K562 (cell line): ENCODE data around the gene ABHD8. TPM values are rescaled to one million over a fixed set of nuclear protein-coding genes. Genes with fewer than 3 reads are reported as not detected.
A peak's percentile ranks its signal among the peaks of the same experiment; 100 is the strongest.

Source experiments
- ATF2 ChIP-seq: sonication (generic); formaldehyde crosslinking; IDR thresholded peaks from 2 replicates; pipeline ENCODE4 v1.8.1; 2022; ENCODE audit warnings: missing genetic modification reagents
- BACH1 ChIP-seq: fragments of 200-800 bp; sonication (Bioruptor generic); IDR thresholded peaks from 2 replicates; pipeline ENCODE4 v1.6.1; 2016; ENCODE audit warnings: missing genetic modification characterization, missing compliant biosample characterization
- CBX3 ChIP-seq, 2 experiments: IDR thresholded peaks; 1 replicate in 1 of 2; 2 replicates in 1 of 2; pipeline ENCODE4 v1.6.1; 2012; ENCODE audit warnings: inconsistent platforms in 2 of 2, low read length in 2 of 2, borderline replicate concordance in 1 of 2, control low read depth in 1 of 2
- ETV6 ChIP-seq, 3 experiments: fragments of 150-350 bp in 1 of 3; sonication (generic) in 1 of 3; formaldehyde crosslinking in 1 of 3; IDR thresholded peaks; 2 replicates each; pipeline versions ENCODE4 v1.6.1 to v1.8.0; 2014 to 2022; ENCODE audit warnings: borderline replicate concordance in 2 of 3, low read depth in 2 of 3, antibody characterized with exemption in 1 of 3, low read length in 1 of 3, mild to moderate bottlenecking in 1 of 3, missing genetic modification reagents in 1 of 3
- GABPA ChIP-seq: fragments of 200-800 bp; sonication (Bioruptor generic); conservative IDR thresholded peaks from 2 replicates; pipeline ENCODE4 v1.6.1; 2016; ENCODE audit warnings: low read depth, missing genetic modification characterization, missing compliant biosample characterization
- HBP1 ChIP-seq: fragments of 450-650 bp; formaldehyde crosslinking; IDR thresholded peaks from 2 replicates; pipeline ENCODE4 v1.4.0; 2022; ENCODE audit warnings: missing genetic modification characterization
- HDAC3 ChIP-seq: fragments of 450-650 bp; IDR thresholded peaks from 2 replicates; pipeline ENCODE4 v1.6.1; 2018; ENCODE audit warnings: borderline replicate concordance, mild to moderate bottlenecking, moderate library complexity; ENCODE audit not compliant: partially characterized antibody
- HNRNPK ChIP-seq: fragments of 200-400 bp; formaldehyde crosslinking; IDR thresholded peaks from one replicate; pipeline ENCODE4 v1.6.1; 2018; ENCODE audit warnings: mild to moderate bottlenecking, low read depth, low read length; ENCODE audit not compliant: poor library complexity, severe bottlenecking
- MAFG ChIP-seq: fragments of 450-650 bp; conservative IDR thresholded peaks from 2 replicates; pipeline ENCODE4 v1.6.1; 2016; ENCODE audit warnings: missing genetic modification characterization, missing compliant biosample characterization
- MAFK ChIP-seq: IDR thresholded peaks from 2 replicates; pipeline ENCODE4 v1.6.1; 2011; ENCODE audit warnings: low read length, improper control_type of control experiment
- PBX2 ChIP-seq, 2 experiments: IDR thresholded peaks in 1 of 2; conservative IDR thresholded peaks in 1 of 2; 2 replicates each; pipeline ENCODE4 v1.6.1; 2016; ENCODE audit warnings: low read depth in 2 of 2, mild to moderate bottlenecking in 1 of 2, missing compliant biosample characterization in 1 of 2, missing genetic modification characterization in 1 of 2, moderate library complexity in 1 of 2
- SMAD4 ChIP-seq: fragments of 250-450 bp; sonication (Bioruptor Pico); conservative IDR thresholded peaks from 2 replicates; pipeline ENCODE4 v1.8.0; 2021; ENCODE audit warnings: inconsistent platforms, mild to moderate bottlenecking, moderate library complexity
- ZBTB12 ChIP-seq: fragments of 250-450 bp; sonication (Bioruptor Pico); IDR thresholded peaks from 2 replicates; pipeline ENCODE4 v1.4.0; 2020
- ZBTB8A ChIP-seq: fragments of 450-650 bp; IDR thresholded peaks from 2 replicates; pipeline ENCODE4 v1.6.1; 2018; ENCODE audit warnings: mild to moderate bottlenecking, moderate library complexity; ENCODE audit not compliant: partially characterized antibody
- ZNF263 ChIP-seq: sonication (generic); formaldehyde crosslinking; IDR thresholded peaks from 2 replicates; pipeline ENCODE4 v1.8.0; 2022; ENCODE audit warnings: mild to moderate bottlenecking, missing genetic modification reagents, borderline replicate concordance
- polyA plus RNA-seq, 8 experiments: library from polyadenylated mRNA; depleted of rRNA in 4 of 8; stranded (reverse) in 5 of 8; unstranded in 3 of 8; fragments of >200 nt; fragmentation: Nextera tagmentation in 2 of 8; fragmentation: Illumina TruSeq in 1 of 8; extraction: Ambion mirVana in 2 of 8; extraction: Trizol in 1 of 8; gene quantifications; 2 replicates each; pipeline versions ENCODE4 v1.2.1 to v1.2.3, GENCODE V29; 2011 to 2014; ENCODE audit warnings: inconsistent platforms in 1 of 8, missing spikeins in 1 of 8
- total RNA-seq, 7 experiments: library from RNA; depleted of rRNA in 6 of 7; stranded (reverse); fragments of >200 nt in 6 of 7; fragmentation: Illumina TruSeq in 2 of 7; extraction: Trizol in 2 of 7; gene quantifications; 2 replicates each; pipeline versions ENCODE4 v1.2.1 to v1.2.3, GENCODE V29; 2011 to 2021; ENCODE audit warnings: low replicate concordance in 1 of 7

Gene ABHD8
- total and polyA plus RNA-seq, 9 of the 15 experiments (the other 6 are each of a cell fraction or from before 2014, with no cell fraction given) = 0.04 to 6.6 (median 2.0) TPM; not detected in 1

GRCh38 chr19:17336872-17337674 is 33.8 kb upstream of the ABHD8 start, which contains the start of gene GTPBP3 (continued):
- TF ChIP-seq SMAD4 (CRISPR knock-in tag) (peak; percentile 67), HBP1 (CRISPR knock-in tag) (no peak), ETV6 (IDR thresholded peaks at IDR 0.05; ENCODE audit: borderline replicate concordance in 1 of 2, low read depth in 2 of 2, low read length in 1 of 2) (no peak), ETV6 (CRISPR knock-in tag; IDR thresholded peaks at IDR 0.05; ENCODE audit: borderline replicate concordance) (peak; percentile 38; the same call in 1 of the 2 replicates), MAFG (tag) (no peak; the same call in none of the 2 replicates), ZBTB8A (no peak), ATF2 (CRISPR knock-in tag) (no peak), ZBTB12 (CRISPR knock-in tag) (peak; percentile 69; the same call in 1 of the 2 replicates), CBX3 (IDR thresholded peaks at IDR 0.05; ENCODE audit: borderline replicate concordance in 1 of 2, low read length in 2 of 2) (no peak; a peak in 2 of 3 replicates), GABPA (tag) (peak; percentile 97), BACH1 (no peak), MAFK (peak; percentile 25; the same call in 1 of the 2 replicates), HNRNPK (no peak), ZNF263 (CRISPR knock-in tag) (peak; percentile 42; the same call in 1 of the 2 replicates), PBX2 (CRISPR knock-in tag; IDR thresholded peaks at IDR 0.05; ENCODE audit: low read depth) (no peak), PBX2 (tag; conservative IDR thresholded peaks at IDR 0.05; ENCODE audit: low read depth) (peak; percentile 45; the same call in 1 of the 2 replicates), HDAC3 (no peak)
